ENCODE measurements around the gene RAB4A.

DNA sequence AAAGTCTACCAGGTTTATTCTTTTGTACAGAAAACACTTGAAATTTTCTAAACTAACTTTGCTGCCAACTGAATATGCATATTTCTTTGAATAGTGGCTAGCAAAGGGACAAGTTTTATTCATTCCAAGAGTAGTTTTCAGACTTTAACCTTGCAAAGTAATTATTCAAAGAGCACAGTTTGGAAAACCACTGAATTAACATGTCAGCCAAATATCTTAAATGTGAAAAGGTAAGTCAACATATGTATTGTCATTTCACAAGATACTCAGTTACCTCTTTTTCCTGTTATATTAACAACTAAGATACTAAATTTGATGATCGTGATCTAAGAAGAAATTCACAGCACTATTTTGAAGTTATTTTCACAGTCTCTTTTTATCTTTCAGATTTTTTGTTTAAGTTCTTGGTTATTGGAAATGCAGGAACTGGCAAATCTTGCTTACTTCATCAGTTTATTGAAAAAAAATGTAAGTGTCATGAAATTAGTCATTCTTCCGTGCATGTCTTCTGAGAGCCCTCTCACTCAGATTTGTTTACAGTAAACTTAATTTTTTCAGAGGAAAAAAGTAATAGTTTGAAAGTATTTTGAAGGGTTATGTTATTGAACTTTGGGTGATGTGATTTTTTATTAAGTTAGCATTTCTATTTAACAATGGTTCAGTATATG, 15.3 kb downstream of the RAB4A start:
- TF ChIP-seq, protein P1, sequence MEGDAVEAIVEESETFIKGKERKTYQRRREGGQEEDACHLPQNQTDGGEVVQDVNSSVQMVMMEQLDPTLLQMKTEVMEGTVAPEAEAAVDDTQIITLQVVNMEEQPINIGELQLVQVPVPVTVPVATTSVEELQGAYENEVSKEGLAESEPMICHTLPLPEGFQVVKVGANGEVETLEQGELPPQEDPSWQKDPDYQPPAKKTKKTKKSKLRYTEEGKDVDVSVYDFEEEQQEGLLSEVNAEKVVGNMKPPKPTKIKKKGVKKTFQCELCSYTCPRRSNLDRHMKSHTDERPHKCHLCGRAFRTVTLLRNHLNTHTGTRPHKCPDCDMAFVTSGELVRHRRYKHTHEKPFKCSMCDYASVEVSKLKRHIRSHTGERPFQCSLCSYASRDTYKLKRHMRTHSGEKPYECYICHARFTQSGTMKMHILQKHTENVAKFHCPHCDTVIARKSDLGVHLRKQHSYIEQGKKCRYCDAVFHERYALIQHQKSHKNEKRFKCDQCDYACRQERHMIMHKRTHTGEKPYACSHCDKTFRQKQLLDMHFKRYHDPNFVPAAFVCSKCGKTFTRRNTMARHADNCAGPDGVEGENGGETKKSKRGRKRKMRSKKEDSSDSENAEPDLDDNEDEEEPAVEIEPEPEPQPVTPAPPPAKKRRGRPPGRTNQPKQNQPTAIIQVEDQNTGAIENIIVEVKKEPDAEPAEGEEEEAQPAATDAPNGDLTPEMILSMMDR (IDR thresholded peaks at IDR 0.05; ENCODE audit: insufficient read depth, low read length, poor library complexity, severe bottlenecking): no peak
- no peak for TF ChIP-seq EZH2phosphoT487 (conservative IDR thresholded peaks at IDR 0.05; ENCODE audit: low read length)

All from SU-DHL-6 (cell line).